Activated naive CD8-positive, alpha-beta T cell treated with anti-CD3 and anti-CD28 coated beads, Interleukin-2, amount 10 ng/mL, durations not matched to agents 7 days and 5 days (primary cell): ENCODE measurements around the gene UCHL1. TPM values are rescaled to one million over a fixed set of nuclear protein-coding genes. Genes with fewer than 3 reads are reported as not detected.

Experiments used
- ATAC-seq: fragments of 150-1000 bp; cut with Tn5 transposase; one replicate; pipeline ENCODE4 v1.10.0; 2021; ENCODE audit warnings: low read depth, moderate library complexity
- POLR2A ChIA-PET: fragments of 350-600 bp; sonication (Branson Sonifier 250); formaldehyde crosslinking; loops from one replicate; lab custom pipeline; 2021; ENCODE audit warnings: antibody characterized with exemption; lab: Charles Lee
- DNase-seq: peaks from one replicate; pipeline ENCODE4 v3.0.0; 2021
- H3K27ac Mint-ChIP-seq: one replicate; pipeline ENCODE4 v1.8.0; 2022; ENCODE audit warnings: mild to moderate bottlenecking, mixed read lengths
- H3K27me3 Mint-ChIP-seq: one replicate; pipeline ENCODE4 v1.8.0; 2022; ENCODE audit warnings: mild to moderate bottlenecking, moderate library complexity, mixed read lengths
- H3K36me3 Mint-ChIP-seq: one replicate; pipeline ENCODE4 v1.8.0; 2021; ENCODE audit warnings: mild to moderate bottlenecking, mixed read lengths
- H3K4me1 Mint-ChIP-seq: one replicate; pipeline ENCODE4 v1.8.0; 2021; ENCODE audit warnings: mixed read lengths
- H3K4me3 Mint-ChIP-seq: one replicate; pipeline ENCODE4 v1.8.0; 2022; ENCODE audit warnings: mild to moderate bottlenecking, moderate library complexity, mixed read lengths
- H3K9me3 Mint-ChIP-seq: one replicate; pipeline ENCODE4 v1.8.0; 2021; ENCODE audit warnings: mixed read lengths
- total RNA-seq, 2 experiments: library from RNA; stranded (reverse); gene quantifications; one replicate each; pipeline ENCODE4 v1.2.3, GENCODE V29; 2021

The UCHL1 gene
- total RNA-seq, 2 experiments from 2014 or later: 0.83 to 1.5 TPM

DNA sequence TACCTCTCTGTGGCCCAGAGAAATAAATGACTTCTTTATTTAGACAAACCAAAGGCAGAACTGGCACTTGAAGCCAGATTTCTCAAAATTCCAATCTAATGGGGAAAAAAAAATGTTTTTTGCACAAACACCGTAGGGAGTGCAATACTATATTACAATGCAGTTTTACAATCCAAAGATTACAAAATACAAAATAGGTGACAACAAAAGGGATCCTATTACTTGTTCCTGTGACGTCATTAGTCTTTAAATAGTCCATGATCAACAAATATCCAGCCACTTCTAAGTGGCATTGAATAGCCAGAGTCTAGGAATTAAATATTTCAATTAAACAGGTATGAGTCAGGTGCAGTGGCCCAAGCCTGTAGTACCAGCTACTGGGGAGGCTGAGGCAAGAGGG lies 39.4 kb upstream of the UCHL1 start:
- H3K36me3 Mint-ChIP-seq: no peaks in the 10 kb centered on the region
- no peak overlapping the region for H3K4me3 Mint-ChIP-seq
- POLR2A ChIA-PET: no interaction called here
- ATAC-seq: no peak
- peaks cover 57% of the 10 kb centered on the region for H3K27me3 Mint-ChIP-seq
- H3K9me3 Mint-ChIP-seq: no peaks in the 10 kb centered on the region
- DNase-seq: no peak
- no peak overlapping the region for H3K27ac Mint-ChIP-seq
- peaks cover 26% of the 10 kb centered on the region for H3K4me1 Mint-ChIP-seq

DNA sequence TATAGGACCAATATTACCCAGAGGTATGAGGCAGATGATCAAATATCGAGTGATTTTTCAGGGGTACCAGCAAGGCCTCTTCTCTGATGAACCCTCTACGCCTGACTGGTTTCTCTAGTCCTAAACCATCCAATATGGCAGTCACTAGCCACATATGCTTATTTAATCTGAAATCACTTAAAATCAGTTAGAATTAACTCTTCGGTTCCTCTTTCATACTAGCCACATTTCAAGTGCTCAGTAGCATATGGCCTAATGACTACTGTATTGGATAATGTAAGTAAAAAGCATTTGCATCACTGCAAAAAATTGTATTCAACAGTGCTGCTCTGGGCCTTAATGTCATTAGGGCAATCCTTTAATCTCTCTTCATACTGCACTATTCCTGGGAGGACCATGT lies 38.0 kb upstream of the UCHL1 start:
- peaks cover 54% of the 10 kb centered on the region for H3K27me3 Mint-ChIP-seq
- H3K9me3 Mint-ChIP-seq: no peaks in the 10 kb centered on the region
- DNase-seq: no peak

DNA sequence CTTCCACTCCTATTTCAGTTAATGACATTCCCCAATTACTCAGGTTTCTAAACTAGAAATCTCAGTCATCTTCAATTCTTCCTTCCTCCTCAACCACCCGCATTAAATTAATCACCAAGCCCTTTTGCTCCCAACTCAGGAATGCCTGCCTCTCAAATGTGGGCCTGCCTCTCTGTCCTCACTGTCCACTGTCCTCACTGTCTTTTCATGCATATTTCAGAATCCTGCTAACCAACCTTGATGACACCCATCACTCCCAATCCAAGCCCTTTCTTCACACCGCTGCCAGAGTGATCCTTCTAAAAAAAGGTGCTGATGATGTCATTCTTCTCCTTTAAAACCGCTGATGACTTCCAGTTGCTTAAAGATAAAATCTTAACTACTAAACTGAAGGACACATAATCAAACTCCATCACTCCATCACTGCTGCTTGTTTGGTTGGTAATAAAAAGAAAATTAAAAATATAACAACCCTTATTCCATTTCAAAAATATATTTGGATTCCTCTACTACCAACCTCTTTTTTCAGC lies 37.2 kb upstream of the UCHL1 start:
- Mint-ChIP-seq H3K27ac (no peak overlapping the region), H3K4me3 (no peak overlapping the region), H3K36me3 (no peaks in the 10 kb centered on the region), H3K27me3 (peaks cover 54% of the 10 kb centered on the region), H3K9me3 (no peaks in the 10 kb centered on the region), H3K4me1 (peaks cover 16% of the 10 kb centered on the region)
- no peak for DNase-seq
- ATAC-seq: no peak
- POLR2A ChIA-PET: no interaction called here

More for the DNA sequence above, 38.0 kb upstream of the UCHL1 start:
- H3K4me1 Mint-ChIP-seq: peaks cover 16% of the 10 kb centered on the region
- ATAC-seq: no peak
- no peak overlapping the region for H3K4me3 Mint-ChIP-seq
- POLR2A ChIA-PET: no interaction called here
- H3K36me3 Mint-ChIP-seq: no peaks in the 10 kb centered on the region
- H3K27ac Mint-ChIP-seq: no peak overlapping the region

DNA sequence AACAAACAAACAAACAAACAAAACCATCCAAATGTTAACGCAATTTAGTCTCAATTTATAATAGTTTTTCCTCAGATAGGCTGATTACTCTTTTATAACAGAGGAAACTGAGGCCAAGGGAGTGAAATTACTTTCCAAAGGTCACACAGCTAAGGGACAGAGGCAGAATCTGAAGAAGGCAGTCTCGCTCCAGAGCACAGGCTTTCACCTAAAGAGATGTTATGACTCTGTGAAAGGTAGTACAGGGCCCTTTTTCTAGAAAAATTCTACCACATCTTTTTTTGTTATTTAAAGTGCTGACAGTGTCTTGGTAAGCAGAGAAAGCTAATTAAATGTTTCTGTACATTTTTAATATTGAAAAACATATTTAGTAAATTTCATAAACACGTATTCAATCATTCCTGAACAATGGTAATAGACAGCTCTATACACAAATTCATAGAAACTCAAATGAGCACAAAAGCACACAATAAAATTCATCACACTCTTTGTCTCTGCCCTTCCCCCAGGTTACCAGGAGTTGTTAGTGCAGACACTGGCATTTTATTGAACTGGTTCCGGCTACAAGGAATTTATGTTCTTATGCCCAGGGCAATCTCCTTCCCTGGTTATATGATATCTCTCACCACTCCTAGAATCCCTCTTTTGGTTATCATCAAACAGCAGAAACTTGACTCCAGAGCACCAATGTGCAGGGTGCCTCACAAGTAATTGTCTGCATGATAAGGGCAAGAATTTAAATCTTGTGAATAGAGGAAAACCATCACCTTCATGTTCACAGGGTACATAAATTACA lies 34.7 kb upstream of the UCHL1 start:
- no peak overlapping the region for H3K4me3 Mint-ChIP-seq
- ATAC-seq (no peak), DNase-seq (no peak)
- POLR2A ChIA-PET: no interaction called here
- H3K27ac Mint-ChIP-seq: no peak overlapping the region
- no peaks in the 10 kb centered on the region for H3K9me3 Mint-ChIP-seq
- peaks cover 38% of the 10 kb centered on the region for H3K27me3 Mint-ChIP-seq
- no peaks in the 10 kb centered on the region for H3K36me3 Mint-ChIP-seq
- peaks cover under 1% of the 10 kb centered on the region for H3K4me1 Mint-ChIP-seq

DNA sequence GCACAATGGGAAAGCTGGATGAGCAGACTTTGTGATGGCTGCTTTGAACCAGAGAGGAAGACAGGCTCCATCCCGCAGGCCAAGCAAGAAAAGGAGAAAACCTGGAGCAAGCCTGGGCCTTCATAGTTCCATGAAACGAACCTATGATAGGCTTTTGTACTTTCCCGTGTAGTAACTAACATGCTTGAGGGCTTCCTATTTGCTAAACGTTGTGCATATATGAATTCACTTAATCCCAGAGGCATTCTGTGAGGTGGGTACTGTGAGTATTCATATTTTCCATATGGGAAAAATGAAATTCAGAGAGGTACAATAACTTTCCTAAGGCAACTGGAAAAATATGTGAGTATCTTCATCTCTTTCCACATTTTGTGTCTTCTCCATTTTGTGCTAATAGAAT lies 28.8 kb upstream of the UCHL1 start:
- H3K27ac Mint-ChIP-seq: no peak overlapping the region
- H3K36me3 Mint-ChIP-seq: no peaks in the 10 kb centered on the region
- POLR2A ChIA-PET: no interaction called here
- H3K9me3 Mint-ChIP-seq: no peaks in the 10 kb centered on the region
- H3K4me1 Mint-ChIP-seq: no peaks in the 10 kb centered on the region
- DNase-seq: no peak
- no peak overlapping the region for H3K4me3 Mint-ChIP-seq
- peaks cover 16% of the 10 kb centered on the region for H3K27me3 Mint-ChIP-seq
- no peak for ATAC-seq

DNA sequence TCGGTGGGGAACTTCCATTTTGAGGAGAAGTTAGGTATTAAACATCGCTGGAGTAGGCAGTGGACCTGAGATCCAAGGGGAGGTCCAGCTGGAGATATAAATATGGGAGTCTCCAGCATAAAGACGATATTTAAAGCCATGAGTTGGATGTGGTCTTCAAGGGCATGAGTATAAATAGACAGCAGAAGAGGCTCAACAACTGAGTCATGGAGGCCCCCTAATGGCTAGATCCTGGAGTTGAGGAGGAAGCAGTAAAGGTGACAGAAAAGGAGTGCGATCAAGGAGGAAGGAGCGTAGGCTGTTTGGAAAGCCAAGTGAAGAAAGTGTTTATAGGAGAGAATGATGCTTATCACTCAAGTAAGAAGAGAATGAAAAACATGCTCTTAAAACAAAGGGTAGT lies 24.3 kb upstream of the UCHL1 start:
- no peaks in the 10 kb centered on the region for H3K9me3 Mint-ChIP-seq
- no peaks in the 10 kb centered on the region for H3K4me1 Mint-ChIP-seq
- H3K36me3 Mint-ChIP-seq: no peaks in the 10 kb centered on the region
- POLR2A ChIA-PET: interaction anchor here (0.6 kb wide), 1 partner anchor 310 kb away, joined by 3 read pairs; no protein-coding TSS in a partner anchor
- H3K4me3 Mint-ChIP-seq: no peak overlapping the region
- no peak overlapping the region for H3K27ac Mint-ChIP-seq
- ATAC-seq: no peak
- no peak for DNase-seq
- peaks cover 3% of the 10 kb centered on the region for H3K27me3 Mint-ChIP-seq

DNA sequence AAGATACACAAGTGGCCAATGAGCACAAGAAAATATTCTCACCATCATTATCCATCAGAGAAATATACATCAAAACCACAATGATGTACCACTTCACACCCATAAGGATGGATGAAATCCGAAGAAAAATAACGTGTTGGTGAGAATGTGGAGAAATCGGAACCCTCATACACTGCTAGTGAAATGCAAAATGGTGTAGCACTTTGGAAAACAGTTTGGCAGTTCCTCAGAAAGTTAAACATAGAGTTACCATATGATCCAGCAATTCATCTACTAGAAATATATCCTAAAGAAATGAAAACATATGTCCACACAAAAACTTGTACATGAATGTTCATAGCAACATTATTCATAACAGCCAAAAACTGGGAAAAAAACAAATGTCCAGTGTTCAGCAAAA lies 23.9 kb upstream of the UCHL1 start:
- POLR2A ChIA-PET: no interaction called here
- no peaks in the 10 kb centered on the region for H3K4me1 Mint-ChIP-seq
- no peak for DNase-seq
- H3K9me3 Mint-ChIP-seq: no peaks in the 10 kb centered on the region
- H3K27me3 Mint-ChIP-seq: peaks cover 3% of the 10 kb centered on the region
- no peak overlapping the region for H3K4me3 Mint-ChIP-seq
- no peak overlapping the region for H3K27ac Mint-ChIP-seq
- ATAC-seq: no peak
- no peaks in the 10 kb centered on the region for H3K36me3 Mint-ChIP-seq

DNA sequence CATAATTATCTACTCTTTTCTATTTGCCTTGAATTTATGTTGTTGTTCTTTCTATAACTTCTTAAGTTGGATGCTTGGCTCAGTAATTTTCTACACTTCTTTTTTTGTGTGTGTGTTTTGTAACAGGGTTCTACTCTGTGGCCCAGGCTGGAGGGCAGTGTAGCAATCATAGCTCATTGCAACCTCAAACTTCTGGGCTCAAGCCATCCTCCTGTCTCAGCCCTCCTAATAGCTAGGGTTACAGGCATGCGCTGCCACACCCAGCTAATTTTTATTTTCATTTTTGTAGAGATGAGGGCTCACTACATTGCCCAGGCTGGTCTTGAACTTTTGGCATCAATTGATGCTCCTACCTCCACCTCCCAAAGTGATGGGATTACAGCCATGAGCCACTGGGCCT lies 20.7 kb upstream of the UCHL1 start:
- no peak for DNase-seq
- Mint-ChIP-seq H3K4me1 (no peaks in the 10 kb centered on the region), H3K27ac (no peak overlapping the region), H3K36me3 (no peaks in the 10 kb centered on the region), H3K4me3 (no peak overlapping the region), H3K27me3 (peaks cover 3% of the 10 kb centered on the region), H3K9me3 (no peaks in the 10 kb centered on the region)
- ATAC-seq: no peak
- POLR2A ChIA-PET: no interaction called here

DNA sequence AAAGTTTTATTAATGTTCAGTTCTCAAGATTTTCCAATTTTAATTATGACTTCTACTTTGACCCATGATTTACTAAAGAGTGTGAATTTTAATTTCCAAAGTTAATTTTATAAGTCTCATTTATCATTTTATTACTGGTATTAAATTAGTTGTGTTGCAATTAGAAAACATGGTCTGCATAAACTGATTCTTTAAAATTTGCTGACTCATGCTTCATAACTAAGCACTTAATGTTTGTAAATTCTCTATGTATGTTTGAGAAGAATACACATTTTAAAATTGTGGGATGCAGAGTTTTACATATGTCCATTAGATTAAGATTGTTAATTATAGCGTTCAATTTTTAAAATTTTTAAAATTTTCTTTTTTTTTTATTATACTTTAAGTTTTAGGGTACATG lies 20.2 kb upstream of the UCHL1 start:
- POLR2A ChIA-PET: no interaction called here

DNA sequence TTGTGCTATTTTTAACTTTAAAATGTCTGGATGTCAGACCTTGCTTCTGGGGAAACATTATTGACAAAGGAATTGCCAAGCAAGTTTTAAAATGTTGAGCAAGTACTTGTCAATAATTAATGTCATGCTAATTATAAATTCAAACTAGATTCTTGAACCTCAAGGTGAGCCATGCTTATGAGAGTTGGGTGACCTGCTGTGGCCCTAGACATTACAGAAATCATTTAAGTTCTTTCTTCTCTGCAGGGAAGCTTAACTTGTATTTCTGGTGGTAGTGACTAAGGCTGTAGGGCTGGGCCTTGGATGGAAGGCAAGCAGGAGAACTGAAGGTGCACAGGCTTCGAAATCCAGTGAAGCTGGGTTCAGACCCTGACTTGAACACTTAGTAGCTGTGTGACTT lies 14.8 kb upstream of the UCHL1 start:
- DNase-seq (no peak), ATAC-seq (no peak)
- Mint-ChIP-seq H3K27me3 (peaks cover 19% of the 10 kb centered on the region), H3K4me1 (no peaks in the 10 kb centered on the region), H3K27ac (no peak overlapping the region), H3K4me3 (no peak overlapping the region), H3K9me3 (peaks cover 1% of the 10 kb centered on the region), H3K36me3 (no peaks in the 10 kb centered on the region)
- POLR2A ChIA-PET: no interaction called here

More for the DNA sequence above, 20.2 kb upstream of the UCHL1 start:
- Mint-ChIP-seq H3K27ac (no peak overlapping the region), H3K27me3 (peaks cover 3% of the 10 kb centered on the region), H3K36me3 (no peaks in the 10 kb centered on the region), H3K4me3 (no peak overlapping the region), H3K9me3 (no peaks in the 10 kb centered on the region), H3K4me1 (no peaks in the 10 kb centered on the region)
- no peak for ATAC-seq
- no peak for DNase-seq

DNA sequence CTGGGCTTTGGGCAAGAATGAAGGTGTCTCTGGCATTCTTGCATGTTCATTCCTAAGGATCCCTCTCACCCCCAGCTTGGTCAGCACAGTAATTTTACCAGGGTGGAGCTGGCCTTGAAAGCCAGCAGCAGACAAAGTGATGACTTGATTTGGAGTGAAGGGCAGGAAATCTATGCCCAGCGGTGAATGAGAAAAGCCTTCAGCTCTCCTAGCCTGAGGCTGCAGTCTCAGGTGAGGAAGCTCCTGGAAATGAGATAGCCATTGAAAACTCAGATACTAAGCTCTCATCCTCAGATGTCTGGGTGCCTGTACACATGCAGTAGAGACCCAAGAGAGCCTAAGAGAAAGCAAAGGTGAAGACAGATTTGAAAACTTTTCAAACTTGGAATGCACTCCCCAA lies 10.7 kb upstream of the UCHL1 start:
- no peak overlapping the region for H3K4me3 Mint-ChIP-seq
- no peak overlapping the region for H3K27ac Mint-ChIP-seq
- POLR2A ChIA-PET: no interaction called here
- H3K27me3 Mint-ChIP-seq: peaks cover 22% of the 10 kb centered on the region
- ATAC-seq: no peak
- no peaks in the 10 kb centered on the region for H3K4me1 Mint-ChIP-seq
- no peak for DNase-seq
- H3K36me3 Mint-ChIP-seq: no peaks in the 10 kb centered on the region
- peaks cover 3% of the 10 kb centered on the region for H3K9me3 Mint-ChIP-seq

DNA sequence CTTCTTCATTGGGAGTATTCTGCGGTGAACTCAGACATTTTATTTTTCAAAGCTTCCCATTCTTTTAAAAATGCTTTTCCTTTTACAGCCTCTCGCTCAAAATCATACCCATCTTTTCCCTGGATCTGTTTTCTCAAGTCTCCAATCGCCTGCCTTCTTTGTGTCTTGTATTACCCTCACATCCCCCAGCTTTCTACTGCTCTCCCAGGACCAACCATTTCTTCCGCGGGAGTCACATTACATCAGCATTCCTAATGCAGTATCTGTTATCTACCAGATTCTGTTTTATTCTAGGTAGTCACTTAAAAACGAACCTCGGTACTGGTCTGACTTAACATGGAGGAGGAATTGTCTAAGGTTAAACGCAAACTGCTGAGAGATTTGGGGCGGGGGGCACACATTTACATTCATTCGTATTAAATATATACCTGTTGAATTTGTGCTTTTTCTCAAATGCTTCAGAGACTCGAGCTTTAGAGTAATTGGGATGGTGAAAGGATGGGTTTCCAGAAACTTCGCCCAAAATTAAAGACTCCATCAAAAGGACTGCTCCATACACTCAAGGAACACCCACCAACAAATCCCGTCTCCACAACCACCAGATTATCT lies 493 bp upstream of the UCHL1 start:
- peaks cover 5% of the 10 kb centered on the region for H3K4me1 Mint-ChIP-seq

DNA sequence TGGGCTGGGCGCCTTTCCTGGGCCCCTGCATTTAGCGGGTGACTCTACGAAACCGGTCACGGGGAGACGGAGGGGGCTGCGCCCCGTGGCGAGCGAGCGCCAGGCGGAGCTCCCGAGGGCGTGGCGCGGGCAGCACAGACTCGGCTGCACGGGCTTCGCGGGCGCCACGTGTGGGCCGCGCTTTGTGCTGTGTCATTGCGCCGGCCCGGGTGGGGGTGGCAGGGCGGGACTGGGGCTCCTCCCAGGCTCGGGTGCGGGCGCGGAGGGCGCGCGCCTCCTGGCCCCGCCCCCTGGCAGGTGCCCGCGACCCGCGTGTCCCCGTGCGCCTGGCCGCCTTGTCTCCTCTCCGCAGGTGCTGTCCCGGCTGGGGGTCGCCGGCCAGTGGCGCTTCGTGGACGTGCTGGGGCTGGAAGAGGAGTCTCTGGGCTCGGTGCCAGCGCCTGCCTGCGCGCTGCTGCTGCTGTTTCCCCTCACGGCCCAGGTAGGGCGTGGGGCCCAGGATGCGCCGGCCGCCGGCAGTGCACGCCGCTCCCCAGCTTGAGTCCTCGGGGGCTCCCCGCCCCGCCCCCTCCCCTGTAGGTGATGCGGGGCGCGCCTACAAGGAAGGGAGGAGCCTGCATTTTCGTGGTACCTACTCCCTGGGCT lies 651 bp downstream of the UCHL1 start:
- Mint-ChIP-seq H3K4me3 (peak overlapping the region; percentile 64), H3K4me1 (peaks cover 5% of the 10 kb centered on the region)
- POLR2A ChIA-PET: no interaction called here

More for the DNA sequence above, 493 bp upstream of the UCHL1 start:
- POLR2A ChIA-PET: no interaction called here
- no peak overlapping the region for H3K4me3 Mint-ChIP-seq
- H3K9me3 Mint-ChIP-seq: no peaks in the 10 kb centered on the region
- ATAC-seq (no peak), DNase-seq (no peak)
- H3K27ac Mint-ChIP-seq: no peak overlapping the region
- H3K36me3 Mint-ChIP-seq: no peaks in the 10 kb centered on the region
- H3K27me3 Mint-ChIP-seq: peaks cover 41% of the 10 kb centered on the region

More for the DNA sequence above, 651 bp downstream of the UCHL1 start:
- Mint-ChIP-seq H3K36me3 (no peaks in the 10 kb centered on the region), H3K27me3 (peaks cover 44% of the 10 kb centered on the region), H3K27ac (no peak overlapping the region), H3K9me3 (no peaks in the 10 kb centered on the region)
- ATAC-seq: peak; percentile 70
- DNase-seq: peak; percentile 53
